ENCODE measurements around the gene HPCAL1.
"Not testable (repeated sequence)": the region's sequence is repeated elsewhere in the genome, so short reads cannot be mapped to it uniquely, and the experiment has no call there.

Gene HPCAL1

GRCh38 chr2:10286216-10287037, 16.3 kb upstream of the HPCAL1 start:
- TF ChIP-seq CTCF (conservative IDR thresholded peaks at IDR 0.05), result no peak
- peak overlapping the region; percentile 5; the same call in 1 of the 2 replicates for H3K27ac ChIP-seq

GRCh38 chr2:10287761-10288160, 14.9 kb upstream of the HPCAL1 start:
- no peak overlapping the region for H3K27ac ChIP-seq

GRCh38 chr2:10288606-10289005, 14.1 kb upstream of the HPCAL1 start:
- H3K27ac ChIP-seq, result no peak overlapping the region
- no peak for TF ChIP-seq CTCF (conservative IDR thresholded peaks at IDR 0.05)

More at GRCh38 chr2:10287761-10288160, 14.9 kb upstream of the HPCAL1 start:
- no peak for TF ChIP-seq CTCF (conservative IDR thresholded peaks at IDR 0.05)

- no peak for TF ChIP-seq CTCF (conservative IDR thresholded peaks at IDR 0.05)
- H3K27ac ChIP-seq, result no peak overlapping the region
These were observed 13.4 kb upstream of the HPCAL1 start for GRCh38 chr2:10289352-10289751.

GRCh38 chr2:10289891-10290290, 12.8 kb upstream of the HPCAL1 start:
- TF ChIP-seq CTCF (conservative IDR thresholded peaks at IDR 0.05), result no peak
- H3K27ac ChIP-seq, result no peak overlapping the region

GRCh38 chr2:10291376-10291775, 11.3 kb upstream of the HPCAL1 start:
- H3K27ac ChIP-seq, result not testable (repeated sequence)

GRCh38 chr2:10292033-10292432, 10.7 kb upstream of the HPCAL1 start:
- TF ChIP-seq CTCF (conservative IDR thresholded peaks at IDR 0.05), result no peak
- no peak overlapping the region for H3K27ac ChIP-seq

GRCh38 chr2:10293603-10294002, 9.1 kb upstream of the HPCAL1 start:
- TF ChIP-seq CTCF (conservative IDR thresholded peaks at IDR 0.05), result no peak

More at GRCh38 chr2:10293603-10294002, 9.1 kb upstream of the HPCAL1 start:
- H3K27ac ChIP-seq, result no peak overlapping the region

All from VCaP (cell line).